Left ventricle myocardium inferior (tissue), 1 donor: ENCODE measurements around the gene STXBP2. TPM values are rescaled to one million over a fixed set of nuclear protein-coding genes. Genes with fewer than 3 reads are reported as not detected.

Experiments used
- DNase-seq: peaks from one replicate; pipeline ENCODE4 v3.0.0-alpha.2; 2020
- H3K27ac ChIP-seq: fragments of 200-600 bp; replicated peaks from 2 replicates; pipeline ENCODE4 v1.8.0; 2021
- H3K27me3 ChIP-seq: fragments of 200-600 bp; 2 replicates; pipeline ENCODE4 v1.8.0; 2021; ENCODE audit warnings: low read depth
- H3K36me3 ChIP-seq: fragments of 200-600 bp; 2 replicates; pipeline ENCODE4 v1.8.0; 2021
- H3K4me1 ChIP-seq: fragments of 200-600 bp; 2 replicates; pipeline ENCODE4 v1.8.0; 2021
- H3K4me3 ChIP-seq: fragments of 200-600 bp; 2 replicates; pipeline ENCODE4 v1.8.0; 2021; ENCODE audit warnings: mild to moderate bottlenecking, moderate library complexity
- H3K9me3 ChIP-seq: fragments of 200-600 bp; replicated peaks from 2 replicates; pipeline ENCODE4 v1.8.0; 2021
- intact Hi-C: fragments of 100-400 bp; cut with micrococcal nuclease; formaldehyde crosslinking; loops from one replicate; pipeline ENCODE4 v1.11.0; 2022
- total RNA-seq: library from RNA; stranded (reverse); fragmentation: NEBNext Ultra II Directional; extraction: Animal tissue kit (Norgen Biotek cat#: 25700); gene quantifications from one replicate; pipeline ENCODE4 v1.2.1, GENCODE V29; 2021
- TF ChIP-seq, protein P1 (sequence below): fragments of 200-600 bp; IDR thresholded peaks from 2 replicates; pipeline ENCODE4 v1.8.0; 2021; ENCODE audit warnings: antibody characterized with exemption, mild to moderate bottlenecking, borderline replicate concordance
- donor health status: DM: no; HTN: yes; CAD: no; lungs with severe emphysema.

STXBP2 gene
- total RNA-seq, 1 donor from 2014 or later = 4.5 TPM

DNA sequence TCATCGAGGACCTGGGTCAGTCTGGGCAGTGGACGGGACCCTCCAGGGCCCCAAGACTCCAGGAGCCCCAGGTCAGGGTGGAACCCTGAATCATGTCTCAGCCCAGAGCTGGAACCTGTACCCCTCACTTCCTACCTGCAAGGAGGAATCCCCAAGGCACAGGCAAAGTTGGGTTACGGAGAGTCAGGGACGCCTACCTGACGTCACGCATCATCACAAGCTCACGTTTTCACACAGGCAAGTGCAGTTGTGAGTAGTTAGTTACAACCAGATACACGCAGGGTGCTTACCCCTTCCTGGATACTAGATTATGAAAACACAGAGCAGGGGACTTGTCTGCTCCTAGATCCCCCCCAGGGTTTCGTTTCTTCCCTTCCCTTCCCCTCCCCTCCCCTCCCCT lies 33.9 kb downstream of the STXBP2 start:
- peaks cover 68% of the 10 kb centered on the region for H3K27me3 ChIP-seq
- no peaks in the 10 kb centered on the region for H3K36me3 ChIP-seq
- intact Hi-C loops = no loop called here

DNA sequence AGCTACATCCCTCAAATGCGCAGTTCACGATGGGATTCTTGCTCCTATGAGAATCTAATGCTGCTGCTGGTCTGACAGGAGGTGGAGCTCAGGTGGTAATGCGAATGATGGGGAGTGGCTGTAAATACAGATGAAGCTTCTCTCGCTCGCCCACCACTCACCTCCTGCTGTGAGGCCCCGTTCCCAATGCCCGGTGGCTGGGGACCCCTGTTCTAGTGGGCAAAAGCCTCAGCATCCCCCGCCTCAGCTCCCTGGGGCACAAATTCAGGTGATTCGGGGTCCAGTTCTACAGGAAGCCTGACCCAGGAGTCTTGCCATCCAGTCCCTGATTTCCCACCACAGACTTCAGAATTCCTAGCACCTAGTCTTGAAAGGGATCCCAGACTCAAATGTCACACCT lies 35.6 kb downstream of the STXBP2 start:
- Histone ChIP-seq H3K4me1 (no peaks in the 10 kb centered on the region), H3K36me3 (no peaks in the 10 kb centered on the region), H3K27ac (no peak overlapping the region), H3K4me3 (no peak overlapping the region), H3K9me3 (peaks cover 8% of the 10 kb centered on the region), H3K27me3 (peaks cover 78% of the 10 kb centered on the region)
- intact Hi-C loops = no loop called here
- DNase-seq = no peak
- TF ChIP-seq, protein P1, sequence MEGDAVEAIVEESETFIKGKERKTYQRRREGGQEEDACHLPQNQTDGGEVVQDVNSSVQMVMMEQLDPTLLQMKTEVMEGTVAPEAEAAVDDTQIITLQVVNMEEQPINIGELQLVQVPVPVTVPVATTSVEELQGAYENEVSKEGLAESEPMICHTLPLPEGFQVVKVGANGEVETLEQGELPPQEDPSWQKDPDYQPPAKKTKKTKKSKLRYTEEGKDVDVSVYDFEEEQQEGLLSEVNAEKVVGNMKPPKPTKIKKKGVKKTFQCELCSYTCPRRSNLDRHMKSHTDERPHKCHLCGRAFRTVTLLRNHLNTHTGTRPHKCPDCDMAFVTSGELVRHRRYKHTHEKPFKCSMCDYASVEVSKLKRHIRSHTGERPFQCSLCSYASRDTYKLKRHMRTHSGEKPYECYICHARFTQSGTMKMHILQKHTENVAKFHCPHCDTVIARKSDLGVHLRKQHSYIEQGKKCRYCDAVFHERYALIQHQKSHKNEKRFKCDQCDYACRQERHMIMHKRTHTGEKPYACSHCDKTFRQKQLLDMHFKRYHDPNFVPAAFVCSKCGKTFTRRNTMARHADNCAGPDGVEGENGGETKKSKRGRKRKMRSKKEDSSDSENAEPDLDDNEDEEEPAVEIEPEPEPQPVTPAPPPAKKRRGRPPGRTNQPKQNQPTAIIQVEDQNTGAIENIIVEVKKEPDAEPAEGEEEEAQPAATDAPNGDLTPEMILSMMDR = no peak

More for the DNA sequence above, 33.9 kb downstream of the STXBP2 start:
- Histone ChIP-seq H3K9me3 (peaks cover 8% of the 10 kb centered on the region), H3K4me1 (no peaks in the 10 kb centered on the region), H3K27ac (no peak overlapping the region), H3K4me3 (no peak overlapping the region)
- TF ChIP-seq, protein P1 = no peak
- no peak for DNase-seq

DNA sequence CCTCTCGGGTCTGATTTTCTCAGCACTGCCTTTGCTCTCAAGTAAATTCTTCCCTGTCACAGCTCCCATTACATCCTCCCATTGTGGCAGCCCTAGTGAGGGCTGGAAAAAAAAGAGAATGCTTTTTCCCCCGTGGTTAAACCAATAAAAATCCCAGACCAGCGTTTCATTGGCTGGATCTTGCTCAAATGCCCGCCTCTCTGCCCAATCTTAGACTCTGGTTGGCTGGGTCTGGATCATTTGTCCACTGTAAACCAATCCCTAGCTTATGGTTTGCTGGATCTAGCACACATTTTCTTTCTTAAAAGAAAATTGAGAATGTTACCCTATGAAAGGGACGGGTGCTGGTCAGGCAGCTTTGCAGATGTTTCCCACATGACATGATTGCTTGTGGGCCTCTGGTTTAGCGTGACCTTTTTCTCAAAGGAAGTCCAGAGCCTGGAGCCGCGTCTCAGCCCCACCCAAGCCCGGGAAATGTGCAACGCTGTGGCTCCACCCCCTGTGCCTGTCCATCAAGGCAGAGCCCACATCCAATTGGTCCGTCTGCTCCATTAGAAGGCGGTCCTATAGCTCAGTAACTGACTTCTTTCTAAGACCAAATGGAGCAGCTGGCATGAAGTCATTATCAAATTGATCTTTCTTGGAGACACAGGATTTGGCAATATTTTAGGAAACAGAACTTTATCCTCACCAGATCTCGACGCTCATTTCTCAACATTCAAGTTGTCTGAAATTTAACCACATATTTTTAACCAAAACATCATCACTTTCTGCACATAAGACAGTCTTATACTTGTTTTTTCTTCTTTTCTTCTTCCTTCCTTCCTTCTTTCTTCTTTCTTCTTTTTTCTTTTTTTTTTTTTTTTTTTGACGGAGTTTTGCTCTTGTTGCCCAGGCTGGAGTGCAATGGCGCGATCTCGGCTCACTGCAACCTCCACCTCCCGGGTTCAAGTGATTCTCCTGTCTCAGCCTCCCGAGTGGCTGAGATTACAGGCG lies 37.4 kb downstream of the STXBP2 start:
- DNase-seq = peak; percentile 70
- no peaks in the 10 kb centered on the region for H3K36me3 ChIP-seq
- intact Hi-C loops = no loop called here
- H3K27ac ChIP-seq = no peak overlapping the region
- H3K4me1 ChIP-seq = no peaks in the 10 kb centered on the region
- H3K9me3 ChIP-seq = peaks cover 8% of the 10 kb centered on the region
- no peak overlapping the region for H3K4me3 ChIP-seq
- TF ChIP-seq, protein P1 = no peak
- peaks cover 75% of the 10 kb centered on the region for H3K27me3 ChIP-seq

DNA sequence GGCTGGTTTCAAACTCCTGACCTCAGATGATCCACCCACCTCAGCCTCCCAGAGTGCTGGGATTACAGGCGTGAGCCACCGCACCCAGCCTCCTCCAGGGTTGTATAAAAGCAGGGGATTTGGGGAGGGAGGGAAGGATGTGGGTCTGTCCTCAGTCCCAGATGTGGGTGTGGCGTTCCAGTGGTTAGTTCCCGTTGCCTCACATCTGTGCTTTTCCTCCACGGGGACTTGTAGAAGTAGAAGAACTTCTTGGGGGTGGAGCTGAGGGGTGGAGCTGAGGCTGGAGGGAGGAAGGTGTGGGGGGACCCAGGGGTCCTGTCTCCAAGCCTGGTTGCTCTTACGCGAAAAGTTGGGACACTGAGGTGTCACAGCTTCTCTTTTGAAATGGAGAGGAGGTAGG lies 39.5 kb downstream of the STXBP2 start:
- intact Hi-C loops = no loop called here
- no peak for DNase-seq
- peaks cover 8% of the 10 kb centered on the region for H3K9me3 ChIP-seq
- no peak overlapping the region for H3K4me3 ChIP-seq
- H3K4me1 ChIP-seq = peaks cover 11% of the 10 kb centered on the region
- TF ChIP-seq, protein P1 = no peak
- H3K27me3 ChIP-seq = peaks cover 64% of the 10 kb centered on the region
- H3K27ac ChIP-seq = no peak overlapping the region
- H3K36me3 ChIP-seq = no peaks in the 10 kb centered on the region

DNA sequence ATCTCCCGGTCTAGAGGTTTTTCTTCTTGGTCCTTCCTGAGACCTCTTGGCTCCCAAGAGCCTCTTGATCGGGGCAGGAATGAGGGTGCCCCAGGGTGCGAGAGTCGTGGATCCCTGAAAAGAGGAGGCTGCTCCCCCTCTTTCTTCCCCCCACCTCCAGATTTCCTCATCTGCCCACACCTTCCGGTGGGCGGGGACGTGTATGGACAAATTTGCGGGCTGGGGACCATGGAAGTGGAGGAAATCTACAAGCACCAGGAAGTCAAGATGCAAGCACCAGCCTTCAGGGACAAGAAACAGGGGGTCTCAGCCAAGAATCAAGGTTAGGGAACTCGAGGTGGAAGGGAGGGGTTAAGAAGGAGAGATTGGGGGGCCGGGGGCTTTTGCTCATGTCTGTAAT lies 39.9 kb downstream of the STXBP2 start, which contains the start of gene MCEMP1:
Gene MCEMP1, plus strand, starts transcription at position 237 of the 400 bp plus-strand sequence. Its CDS starts 31 bp downstream, at position 268.
- intact Hi-C loops = no loop called here
- H3K27me3 ChIP-seq = peaks cover 59% of the 10 kb centered on the region

More for the DNA sequence above, 39.9 kb downstream of the STXBP2 start, which contains the start of gene MCEMP1:
- no peaks in the 10 kb centered on the region for H3K36me3 ChIP-seq
- no peak for DNase-seq
- TF ChIP-seq, protein P1 = no peak
- no peak within 1 kb of the TSS for H3K4me3 ChIP-seq
- H3K9me3 ChIP-seq = peaks cover 8% of the 10 kb centered on the region
- H3K4me1 ChIP-seq = peaks cover 16% of the 10 kb centered on the region
- H3K27ac ChIP-seq = no peak within 1 kb of the TSS
